Measurements from ENCODE around the gene HPSE2. TPM values are rescaled to one million over a fixed set of nuclear protein-coding genes. Genes with fewer than 3 reads are reported as not detected.

HPSE2 gene
- polyA plus RNA-seq, 1 of the 3 experiments (the other 2 are of a cell fraction), result not detected

- POLR2A ChIA-PET, result no interaction called here
- Histone ChIP-seq H4K20me1 (ENCODE audit: insufficient read depth) (no peaks in the 10 kb centered on the region), H3K27me3 (ENCODE audit: insufficient read depth) (no peaks in the 10 kb centered on the region), H3K36me3 (replicated peaks in 1 of 2; ENCODE audit: control insufficient read depth in 1 of 2, insufficient read depth in 2 of 2, low read length in 1 of 2) (no peaks in the 10 kb centered on the region), H3K9ac (no peak overlapping the region), H2AFZ (ENCODE audit: low read depth) (no peak overlapping the region), H3F3A (replicated peaks; ENCODE audit: insufficient read depth) (no peaks in the 10 kb centered on the region), H3K9me3 (no peaks in the 10 kb centered on the region), H3K79me2 (ENCODE audit: insufficient read depth) (no peaks in the 10 kb centered on the region), H3K4me3 (ENCODE audit: low read depth in 2 of 2, low read length in 1 of 2) (no peak overlapping the region), H3K4me2 (no peak overlapping the region), H3K9me2 (no peaks in the 10 kb centered on the region), H3K27ac (ENCODE audit: low read depth in 2 of 2, low read length in 1 of 2) (no peak overlapping the region), H3K4me1 (ENCODE audit: control insufficient read depth in 1 of 2, insufficient read depth in 2 of 2, low read depth in 1 of 2, low read length in 1 of 2) (no peaks in the 10 kb centered on the region)
- TF ChIP-seq EP300 (IDR thresholded peaks at IDR 0.05; ENCODE audit: borderline replicate concordance in 1 of 2, low read depth in 1 of 2, low read length in 1 of 2) (no peak), YY1 (IDR thresholded peaks at IDR 0.05; ENCODE audit: low read depth) (no peak), CHD2 (IDR thresholded peaks at IDR 0.05; ENCODE audit: low read length, partially characterized antibody) (no peak), RCOR1 (IDR thresholded peaks at IDR 0.05; ENCODE audit: low read length) (no peak), EZH2phosphoT487 (IDR thresholded peaks at IDR 0.05; ENCODE audit: borderline replicate concordance, low read depth) (no peak), TCF12 (IDR thresholded peaks at IDR 0.05) (no peak)
- TF ChIP-seq, protein P1, sequence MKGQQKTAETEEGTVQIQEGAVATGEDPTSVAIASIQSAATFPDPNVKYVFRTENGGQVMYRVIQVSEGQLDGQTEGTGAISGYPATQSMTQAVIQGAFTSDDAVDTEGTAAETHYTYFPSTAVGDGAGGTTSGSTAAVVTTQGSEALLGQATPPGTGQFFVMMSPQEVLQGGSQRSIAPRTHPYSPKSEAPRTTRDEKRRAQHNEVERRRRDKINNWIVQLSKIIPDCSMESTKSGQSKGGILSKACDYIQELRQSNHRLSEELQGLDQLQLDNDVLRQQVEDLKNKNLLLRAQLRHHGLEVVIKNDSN (IDR thresholded peaks at IDR 0.05; ENCODE audit: borderline replicate concordance, low read depth), result no peak
- TF ChIP-seq, protein P2, sequence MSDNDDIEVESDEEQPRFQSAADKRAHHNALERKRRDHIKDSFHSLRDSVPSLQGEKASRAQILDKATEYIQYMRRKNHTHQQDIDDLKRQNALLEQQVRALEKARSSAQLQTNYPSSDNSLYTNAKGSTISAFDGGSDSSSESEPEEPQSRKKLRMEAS (IDR thresholded peaks at IDR 0.05; ENCODE audit: low read depth), result no peak
- TF ChIP-seq, protein P3, sequence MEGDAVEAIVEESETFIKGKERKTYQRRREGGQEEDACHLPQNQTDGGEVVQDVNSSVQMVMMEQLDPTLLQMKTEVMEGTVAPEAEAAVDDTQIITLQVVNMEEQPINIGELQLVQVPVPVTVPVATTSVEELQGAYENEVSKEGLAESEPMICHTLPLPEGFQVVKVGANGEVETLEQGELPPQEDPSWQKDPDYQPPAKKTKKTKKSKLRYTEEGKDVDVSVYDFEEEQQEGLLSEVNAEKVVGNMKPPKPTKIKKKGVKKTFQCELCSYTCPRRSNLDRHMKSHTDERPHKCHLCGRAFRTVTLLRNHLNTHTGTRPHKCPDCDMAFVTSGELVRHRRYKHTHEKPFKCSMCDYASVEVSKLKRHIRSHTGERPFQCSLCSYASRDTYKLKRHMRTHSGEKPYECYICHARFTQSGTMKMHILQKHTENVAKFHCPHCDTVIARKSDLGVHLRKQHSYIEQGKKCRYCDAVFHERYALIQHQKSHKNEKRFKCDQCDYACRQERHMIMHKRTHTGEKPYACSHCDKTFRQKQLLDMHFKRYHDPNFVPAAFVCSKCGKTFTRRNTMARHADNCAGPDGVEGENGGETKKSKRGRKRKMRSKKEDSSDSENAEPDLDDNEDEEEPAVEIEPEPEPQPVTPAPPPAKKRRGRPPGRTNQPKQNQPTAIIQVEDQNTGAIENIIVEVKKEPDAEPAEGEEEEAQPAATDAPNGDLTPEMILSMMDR (IDR thresholded peaks at IDR 0.05), result no peak
- WGBS (ENCODE audit: low lambda C conversion rate), result 3% methylated on average over 3 of the region's 5 CpGs
- no peak for DNase-seq
- CTCF ChIA-PET, result no interaction called here
These were observed 539.1 kb downstream of the HPSE2 start for GRCh38 chr10:98696516-98696915.

- POLR2A ChIA-PET, result no interaction called here
- no peaks in the 10 kb centered on the region for H3K79me2 ChIP-seq (ENCODE audit: insufficient read depth)
- no peaks in the 10 kb centered on the region for H3K4me1 ChIP-seq (ENCODE audit: control insufficient read depth in 1 of 2, insufficient read depth in 2 of 2, low read depth in 1 of 2, low read length in 1 of 2)
- no peak overlapping the region for H2AFZ ChIP-seq (ENCODE audit: low read depth)
- no peak for DNase-seq
- TF ChIP-seq JUND (IDR thresholded peaks at IDR 0.05), result no peak
- no peak for TF ChIP-seq GATA2 (CRISPR knock-in tag; IDR thresholded peaks at IDR 0.05)
- no peak for TF ChIP-seq TAF1 (IDR thresholded peaks at IDR 0.05; ENCODE audit: borderline replicate concordance, low read depth, low read length)
- CTCF ChIA-PET, result no interaction called here
- H3K4me2 ChIP-seq, result no peak overlapping the region
- H3K27me3 ChIP-seq (ENCODE audit: insufficient read depth), result no peaks in the 10 kb centered on the region
- H3K36me3 ChIP-seq (replicated peaks in 1 of 2; ENCODE audit: control insufficient read depth in 1 of 2, insufficient read depth in 2 of 2, low read length in 1 of 2), result no peaks in the 10 kb centered on the region
- H3K9me2 ChIP-seq, result no peaks in the 10 kb centered on the region
- no peaks in the 10 kb centered on the region for H3K9me3 ChIP-seq
- H4K20me1 ChIP-seq (ENCODE audit: insufficient read depth), result no peaks in the 10 kb centered on the region
- no peaks in the 10 kb centered on the region for H3F3A ChIP-seq (replicated peaks; ENCODE audit: insufficient read depth)
- H3K27ac ChIP-seq (ENCODE audit: low read depth in 2 of 2, low read length in 1 of 2), result no peak overlapping the region
- no peak overlapping the region for H3K4me3 ChIP-seq (ENCODE audit: low read depth in 2 of 2, low read length in 1 of 2)
- no peak overlapping the region for H3K9ac ChIP-seq
These were observed 540.8 kb downstream of the HPSE2 start for GRCh38 chr10:98694883-98695282.

All from SK-N-SH (cell line).